ENCODE measurements around the gene SPARC. TPM values are rescaled to one million over a fixed set of nuclear protein-coding genes. Genes with fewer than 3 reads are reported as not detected.
"Not testable (repeated sequence)": the region's sequence is repeated elsewhere in the genome, so short reads cannot be mapped to it uniquely, and the experiment has no call there.

The SPARC gene
- polyA plus RNA-seq, 1 donor (not counting 4 experiments of a cell fraction or from before 2014, with no cell fraction given), result 397 TPM

DNA sequence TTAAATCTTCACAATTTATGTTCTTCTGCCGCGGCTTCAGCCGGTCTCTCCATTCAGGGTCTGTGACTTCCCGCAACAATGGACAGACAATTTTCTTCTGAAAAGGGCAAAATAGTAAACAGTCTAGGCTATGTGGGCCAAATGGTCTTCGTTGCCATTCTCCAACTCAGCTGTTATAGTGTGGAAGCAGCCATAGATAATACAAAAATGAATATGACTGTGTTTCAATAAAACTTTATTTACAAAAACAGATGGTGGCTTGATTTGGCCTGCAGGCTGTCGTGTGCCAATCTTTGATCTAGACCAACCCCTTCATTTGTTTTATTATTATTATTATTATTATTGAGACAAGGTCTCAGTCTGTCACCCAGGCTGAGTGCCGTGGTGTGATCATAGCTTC lies 43.7 kb upstream of the SPARC start:
- Histone ChIP-seq H4K20me1 (ENCODE audit: control insufficient read depth, extremely low read depth, insufficient read depth, low read length) (no peaks in the 10 kb centered on the region), H3K27me3 (ENCODE audit: control insufficient read depth, extremely low read depth, insufficient read depth, low read length) (no peaks in the 10 kb centered on the region), H3K79me2 (ENCODE audit: control insufficient read depth, insufficient read depth, low read length) (no peaks in the 10 kb centered on the region), H3K4me2 (ENCODE audit: control insufficient read depth, extremely low read depth, insufficient read depth, low read depth, low read length) (no peak overlapping the region), H3K9me3 (ENCODE audit: control insufficient read depth, low read depth, low read length) (peaks cover 4% of the 10 kb centered on the region), H3K9ac (ENCODE audit: control insufficient read depth, extremely low read depth, insufficient read depth, low read length) (no peak overlapping the region), H3K27ac (ENCODE audit: control insufficient read depth, insufficient read depth, low read length) (no peak overlapping the region), H3K4me1 (ENCODE audit: control insufficient read depth, extremely low read depth, insufficient read depth, low read length) (no peaks in the 10 kb centered on the region), H3K36me3 (ENCODE audit: control insufficient read depth in 2 of 2, extremely low read depth in 1 of 2, insufficient read depth in 2 of 2, low read length in 2 of 2) (no peaks in the 10 kb centered on the region), H2AFZ (ENCODE audit: control insufficient read depth, low read length) (no peak overlapping the region), H3K9me1 (ENCODE audit: control insufficient read depth, extremely low read depth, insufficient read depth, low read length) (no peaks in the 10 kb centered on the region), H3K4me3 (ENCODE audit: control insufficient read depth in 2 of 3, extremely low read depth in 1 of 3, insufficient read depth in 2 of 3, low read depth in 1 of 3, low read length in 3 of 3) (no peak overlapping the region)
- DNase-seq (ENCODE audit: low read depth, low spot score) (no peak), FAIRE-seq (no peak)
- dilution Hi-C loops (cut with MboI; ENCODE audit: extremely low pct_ligation_motif_present, low sequenced_read_pairs), result no loop called here
- no peak for TF ChIP-seq EZH2 (IDR thresholded peaks at IDR 0.05; ENCODE audit: low read length)
- TF ChIP-seq, protein P1, sequence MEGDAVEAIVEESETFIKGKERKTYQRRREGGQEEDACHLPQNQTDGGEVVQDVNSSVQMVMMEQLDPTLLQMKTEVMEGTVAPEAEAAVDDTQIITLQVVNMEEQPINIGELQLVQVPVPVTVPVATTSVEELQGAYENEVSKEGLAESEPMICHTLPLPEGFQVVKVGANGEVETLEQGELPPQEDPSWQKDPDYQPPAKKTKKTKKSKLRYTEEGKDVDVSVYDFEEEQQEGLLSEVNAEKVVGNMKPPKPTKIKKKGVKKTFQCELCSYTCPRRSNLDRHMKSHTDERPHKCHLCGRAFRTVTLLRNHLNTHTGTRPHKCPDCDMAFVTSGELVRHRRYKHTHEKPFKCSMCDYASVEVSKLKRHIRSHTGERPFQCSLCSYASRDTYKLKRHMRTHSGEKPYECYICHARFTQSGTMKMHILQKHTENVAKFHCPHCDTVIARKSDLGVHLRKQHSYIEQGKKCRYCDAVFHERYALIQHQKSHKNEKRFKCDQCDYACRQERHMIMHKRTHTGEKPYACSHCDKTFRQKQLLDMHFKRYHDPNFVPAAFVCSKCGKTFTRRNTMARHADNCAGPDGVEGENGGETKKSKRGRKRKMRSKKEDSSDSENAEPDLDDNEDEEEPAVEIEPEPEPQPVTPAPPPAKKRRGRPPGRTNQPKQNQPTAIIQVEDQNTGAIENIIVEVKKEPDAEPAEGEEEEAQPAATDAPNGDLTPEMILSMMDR (optimal IDR thresholded peaks at IDR 0.05 in 1 of 3, IDR thresholded peaks at IDR 0.05 in 1 of 3, conservative IDR thresholded peaks at IDR 0.05 in 1 of 3; ENCODE audit: extremely low read depth in 1 of 3, insufficient read depth in 2 of 3, low read length in 3 of 3), result no peak

DNA sequence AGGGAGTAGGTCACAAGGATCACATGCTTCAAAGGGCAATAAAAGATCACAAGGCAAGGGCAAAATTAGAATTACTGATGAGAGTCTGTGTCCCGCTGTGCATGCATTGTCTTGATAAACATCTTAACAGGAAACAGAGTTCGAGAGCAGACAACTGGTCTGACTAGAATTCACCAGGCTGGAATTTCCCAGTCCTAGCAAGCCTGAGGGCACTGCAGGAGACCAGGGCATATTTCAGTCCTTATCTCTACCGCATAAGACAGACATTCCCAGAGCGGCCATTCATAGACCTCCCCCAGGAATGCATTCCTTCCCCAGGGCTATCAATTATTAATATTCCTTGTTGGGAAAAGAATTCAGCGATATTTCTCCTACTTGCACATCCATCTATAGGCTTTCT lies 42.9 kb upstream of the SPARC start:
- dilution Hi-C loops (cut with MboI; ENCODE audit: extremely low pct_ligation_motif_present, low sequenced_read_pairs); H3K27ac ChIP-seq (ENCODE audit: control insufficient read depth, insufficient read depth, low read length); H3K27me3 ChIP-seq (ENCODE audit: control insufficient read depth, extremely low read depth, insufficient read depth, low read length); H3K4me1 ChIP-seq (ENCODE audit: control insufficient read depth, extremely low read depth, insufficient read depth, low read length); H3K9ac ChIP-seq (ENCODE audit: control insufficient read depth, extremely low read depth, insufficient read depth, low read length); H3K4me2 ChIP-seq (ENCODE audit: control insufficient read depth, extremely low read depth, insufficient read depth, low read depth, low read length); H2AFZ ChIP-seq (ENCODE audit: control insufficient read depth, low read length); H3K79me2 ChIP-seq (ENCODE audit: control insufficient read depth, insufficient read depth, low read length); H3K9me1 ChIP-seq (ENCODE audit: control insufficient read depth, extremely low read depth, insufficient read depth, low read length); H3K4me3 ChIP-seq (ENCODE audit: control insufficient read depth in 2 of 3, extremely low read depth in 1 of 3, insufficient read depth in 2 of 3, low read depth in 1 of 3, low read length in 3 of 3); H4K20me1 ChIP-seq (ENCODE audit: control insufficient read depth, extremely low read depth, insufficient read depth, low read length); DNase-seq (ENCODE audit: low read depth, low spot score); FAIRE-seq; H3K36me3 ChIP-seq (ENCODE audit: control insufficient read depth in 2 of 2, extremely low read depth in 1 of 2, insufficient read depth in 2 of 2, low read length in 2 of 2); H3K9me3 ChIP-seq (ENCODE audit: control insufficient read depth, low read depth, low read length): not testable (repeated sequence)

DNA sequence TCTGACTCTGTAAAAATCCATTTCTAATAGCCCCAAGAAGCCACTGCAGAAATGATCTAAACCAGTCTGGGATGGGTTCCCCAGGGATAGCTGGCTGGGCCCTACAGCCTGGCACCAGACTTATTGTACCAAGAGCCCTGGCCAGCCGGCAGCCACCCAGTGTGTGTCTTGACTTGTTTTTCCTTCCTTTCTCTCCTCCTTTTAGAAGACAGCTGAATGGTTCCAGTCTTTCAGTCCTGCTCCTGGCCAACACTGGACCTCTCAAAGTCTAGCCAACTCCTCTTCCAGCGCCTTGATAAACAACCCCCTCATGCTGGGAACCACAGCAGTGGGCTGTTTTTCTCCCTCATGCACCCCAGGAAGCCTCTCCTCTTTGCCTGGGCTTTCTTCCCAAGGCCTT lies 37.6 kb upstream of the SPARC start:
- Histone ChIP-seq H4K20me1 (ENCODE audit: control insufficient read depth, extremely low read depth, insufficient read depth, low read length) (no peaks in the 10 kb centered on the region), H2AFZ (ENCODE audit: control insufficient read depth, low read length) (no peak overlapping the region), H3K4me1 (ENCODE audit: control insufficient read depth, extremely low read depth, insufficient read depth, low read length) (peaks cover 15% of the 10 kb centered on the region), H3K4me2 (ENCODE audit: control insufficient read depth, extremely low read depth, insufficient read depth, low read depth, low read length) (no peak overlapping the region), H3K9me1 (ENCODE audit: control insufficient read depth, extremely low read depth, insufficient read depth, low read length) (no peaks in the 10 kb centered on the region), H3K9ac (ENCODE audit: control insufficient read depth, extremely low read depth, insufficient read depth, low read length) (no peak overlapping the region), H3K27me3 (ENCODE audit: control insufficient read depth, extremely low read depth, insufficient read depth, low read length) (no peaks in the 10 kb centered on the region), H3K4me3 (ENCODE audit: control insufficient read depth in 2 of 3, extremely low read depth in 1 of 3, insufficient read depth in 2 of 3, low read depth in 1 of 3, low read length in 3 of 3) (no peak overlapping the region), H3K9me3 (ENCODE audit: control insufficient read depth, low read depth, low read length) (peaks cover 2% of the 10 kb centered on the region), H3K36me3 (ENCODE audit: control insufficient read depth in 2 of 2, extremely low read depth in 1 of 2, insufficient read depth in 2 of 2, low read length in 2 of 2) (no peaks in the 10 kb centered on the region), H3K27ac (ENCODE audit: control insufficient read depth, insufficient read depth, low read length) (no peak overlapping the region), H3K79me2 (ENCODE audit: control insufficient read depth, insufficient read depth, low read length) (no peaks in the 10 kb centered on the region)
- no peak for FAIRE-seq
- no peak for TF ChIP-seq EZH2 (IDR thresholded peaks at IDR 0.05; ENCODE audit: low read length)
- TF ChIP-seq, protein P1 (optimal IDR thresholded peaks at IDR 0.05 in 1 of 3, IDR thresholded peaks at IDR 0.05 in 1 of 3, conservative IDR thresholded peaks at IDR 0.05 in 1 of 3; ENCODE audit: extremely low read depth in 1 of 3, insufficient read depth in 2 of 3, low read length in 3 of 3), result no peak
- no peak for DNase-seq (ENCODE audit: low read depth, low spot score)
- dilution Hi-C loops (cut with MboI; ENCODE audit: extremely low pct_ligation_motif_present, low sequenced_read_pairs), result no loop called here

Data from keratinocyte (primary cell).